GM20000 (cell line): ENCODE measurements around the gene RGS18.
"Not testable (repeated sequence)": the region's sequence is repeated elsewhere in the genome, so short reads cannot be mapped to it uniquely, and the experiment has no call there.

Experiments
- DNase-seq: peaks from one replicate; pipeline ENCODE4 v3.0.0; 2012; ENCODE audit warnings: low spot score
- TF ChIP-seq, protein P1 (sequence below): IDR thresholded peaks from 2 replicates; pipeline ENCODE4 v1.5.1; 2012; ENCODE audit warnings: mild to moderate bottlenecking, control low read depth; ENCODE audit errors: extremely low read depth, missing control alignments

The RGS18 gene

DNA sequence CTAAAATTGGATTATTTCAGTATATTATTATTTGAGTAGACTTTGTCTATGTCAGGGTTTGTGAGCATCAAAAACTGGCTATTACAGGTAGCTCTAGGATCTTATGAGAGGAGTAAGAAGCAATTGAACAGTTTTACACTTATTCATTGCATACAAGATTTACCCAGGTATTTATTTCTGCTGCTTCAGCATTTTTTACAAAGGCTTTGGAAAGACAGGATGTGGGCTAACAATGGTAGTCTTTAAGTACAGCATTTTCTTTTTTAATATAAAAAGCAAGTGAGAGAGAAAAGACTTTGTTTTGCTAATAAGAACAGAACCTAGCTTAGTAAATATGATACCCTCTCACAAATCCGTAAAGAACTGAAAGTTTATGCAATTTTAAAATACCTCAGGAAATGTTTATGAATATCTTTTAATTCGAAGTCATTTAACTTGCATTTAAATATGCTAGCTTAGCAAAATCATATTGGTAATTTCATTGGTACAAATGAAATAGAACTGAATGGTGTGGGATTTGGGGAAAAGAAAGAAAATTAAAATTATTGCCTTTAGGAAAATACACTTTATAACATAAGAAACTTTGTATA lies 32.1 kb upstream of the RGS18 start:
- DNase-seq = no peak
- TF ChIP-seq, protein P1, sequence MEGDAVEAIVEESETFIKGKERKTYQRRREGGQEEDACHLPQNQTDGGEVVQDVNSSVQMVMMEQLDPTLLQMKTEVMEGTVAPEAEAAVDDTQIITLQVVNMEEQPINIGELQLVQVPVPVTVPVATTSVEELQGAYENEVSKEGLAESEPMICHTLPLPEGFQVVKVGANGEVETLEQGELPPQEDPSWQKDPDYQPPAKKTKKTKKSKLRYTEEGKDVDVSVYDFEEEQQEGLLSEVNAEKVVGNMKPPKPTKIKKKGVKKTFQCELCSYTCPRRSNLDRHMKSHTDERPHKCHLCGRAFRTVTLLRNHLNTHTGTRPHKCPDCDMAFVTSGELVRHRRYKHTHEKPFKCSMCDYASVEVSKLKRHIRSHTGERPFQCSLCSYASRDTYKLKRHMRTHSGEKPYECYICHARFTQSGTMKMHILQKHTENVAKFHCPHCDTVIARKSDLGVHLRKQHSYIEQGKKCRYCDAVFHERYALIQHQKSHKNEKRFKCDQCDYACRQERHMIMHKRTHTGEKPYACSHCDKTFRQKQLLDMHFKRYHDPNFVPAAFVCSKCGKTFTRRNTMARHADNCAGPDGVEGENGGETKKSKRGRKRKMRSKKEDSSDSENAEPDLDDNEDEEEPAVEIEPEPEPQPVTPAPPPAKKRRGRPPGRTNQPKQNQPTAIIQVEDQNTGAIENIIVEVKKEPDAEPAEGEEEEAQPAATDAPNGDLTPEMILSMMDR = no peak

DNA sequence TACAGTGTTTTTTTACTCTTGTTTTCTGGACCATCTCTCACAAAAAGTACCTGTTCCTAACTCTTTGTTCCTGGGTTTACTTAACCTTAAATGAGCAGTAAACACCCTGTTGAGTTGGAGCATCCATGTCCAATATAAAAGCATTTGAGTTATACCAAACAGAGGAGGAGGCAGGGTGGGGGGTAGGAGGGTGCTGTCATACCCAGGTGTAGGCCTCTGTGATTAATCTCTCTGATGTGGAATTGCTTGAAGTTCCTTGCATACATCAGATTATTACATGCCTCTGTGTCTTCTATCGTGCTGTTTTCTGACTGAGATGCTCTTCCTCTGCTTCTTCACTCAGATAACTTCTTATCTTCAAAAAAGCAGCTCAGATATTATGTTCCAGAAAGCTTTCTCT lies 28.1 kb upstream of the RGS18 start:
- TF ChIP-seq, protein P1 = no peak
- no peak for DNase-seq

DNA sequence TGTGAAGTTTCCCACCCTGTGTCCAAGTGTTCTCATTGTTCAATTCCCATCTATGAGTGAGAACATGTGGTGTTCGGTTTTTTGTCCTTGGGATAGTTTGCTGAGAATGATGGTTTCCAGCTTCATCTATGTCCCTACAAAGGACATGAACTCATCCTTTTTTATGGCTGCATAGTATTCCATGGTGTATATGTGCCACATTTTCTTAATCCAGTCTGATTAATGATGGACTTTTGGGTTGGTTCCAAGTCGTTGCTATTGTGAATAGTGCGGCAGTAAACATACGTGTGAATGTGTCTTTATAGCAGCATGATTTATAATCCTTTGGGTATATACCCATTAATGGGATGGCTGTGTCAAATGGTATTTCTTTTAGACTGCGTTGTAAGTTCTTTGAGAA lies 27.4 kb upstream of the RGS18 start:
- not testable (repeated sequence) for DNase-seq

DNA sequence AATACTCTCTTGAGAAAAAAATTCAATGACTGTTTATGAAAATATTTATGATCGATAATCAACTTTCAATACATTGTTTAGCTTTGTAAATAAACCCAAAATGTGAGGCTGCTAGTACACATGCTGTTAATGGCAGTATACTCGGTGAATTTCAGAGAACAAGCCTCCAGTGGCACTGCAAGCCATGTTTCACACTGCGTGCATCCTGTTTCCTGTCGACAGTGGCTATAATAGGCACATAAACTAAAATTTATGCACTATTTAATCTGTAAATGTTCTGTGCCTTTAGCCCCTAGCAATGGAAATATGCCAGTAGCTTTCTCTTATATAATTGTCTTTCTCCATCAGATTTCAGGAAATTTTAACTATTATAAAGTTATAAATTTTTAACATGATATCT lies 26.3 kb upstream of the RGS18 start:
- no peak for DNase-seq
- TF ChIP-seq, protein P1 = no peak

DNA sequence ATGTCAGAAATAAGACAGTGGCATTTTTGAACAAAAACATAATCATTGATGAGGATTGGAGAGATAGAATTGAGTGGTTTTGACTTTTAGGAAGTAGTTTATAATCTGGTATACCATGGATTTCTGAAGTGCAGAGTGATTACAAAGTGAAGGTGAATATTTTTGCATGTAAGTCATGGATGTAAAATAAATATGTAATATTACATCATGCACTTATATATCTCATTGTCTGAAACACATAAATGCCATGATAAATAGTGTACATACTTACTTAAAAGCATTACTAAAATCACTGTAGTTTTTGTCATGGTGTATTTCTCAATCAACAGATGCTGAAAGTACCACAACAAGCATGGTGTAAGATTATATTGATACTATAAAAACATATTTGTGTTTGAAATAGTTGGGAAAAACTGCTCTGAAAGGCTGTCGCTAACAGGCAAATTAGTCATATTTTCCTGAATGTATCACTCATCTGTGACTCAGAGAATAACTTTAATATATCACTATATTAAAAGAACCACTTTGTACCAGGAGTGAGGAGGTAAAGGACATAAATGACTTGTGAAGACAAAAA lies 24.8 kb upstream of the RGS18 start:
- TF ChIP-seq, protein P1 = no peak
- no peak for DNase-seq

DNA sequence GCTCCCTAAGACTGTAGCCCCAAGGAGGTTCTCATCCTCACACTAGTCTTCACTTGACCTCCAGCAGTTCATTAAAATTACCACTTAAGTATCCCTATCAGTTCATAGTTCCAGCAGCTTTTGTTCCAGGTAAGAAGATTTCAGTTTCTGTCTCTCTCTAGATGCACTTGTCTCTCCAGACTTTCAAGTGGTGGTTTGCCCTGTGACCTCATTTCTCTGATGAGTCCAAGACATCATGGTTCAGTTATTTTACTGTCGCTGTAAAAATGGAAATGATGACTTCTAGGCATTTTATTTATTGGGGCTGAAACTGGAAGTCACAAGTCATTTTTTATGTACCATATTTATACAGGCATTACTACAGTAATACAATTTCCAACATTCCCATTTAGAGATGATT lies 17.9 kb upstream of the RGS18 start:
- TF ChIP-seq, protein P1 = no peak
- DNase-seq = no peak

DNA sequence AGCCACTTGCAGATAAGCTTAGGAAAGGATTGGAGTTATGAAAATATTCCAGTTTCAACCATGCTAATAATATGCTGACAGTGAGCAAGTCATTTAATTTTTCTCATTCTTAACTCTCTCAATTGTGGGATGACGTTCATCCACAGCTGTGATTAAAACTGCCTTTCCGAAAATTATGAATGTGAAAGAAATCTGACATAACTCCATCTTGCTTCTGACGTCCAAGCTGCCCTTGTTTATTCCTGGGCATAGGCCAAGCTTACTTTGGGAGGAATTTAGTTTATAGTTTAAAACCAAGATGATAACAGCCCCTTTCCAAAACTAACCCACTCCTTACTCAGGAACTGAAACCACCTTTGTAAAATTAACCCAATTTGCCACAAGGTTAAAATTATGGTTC lies 11.0 kb upstream of the RGS18 start:
- TF ChIP-seq, protein P1 = no peak
- no peak for DNase-seq

DNA sequence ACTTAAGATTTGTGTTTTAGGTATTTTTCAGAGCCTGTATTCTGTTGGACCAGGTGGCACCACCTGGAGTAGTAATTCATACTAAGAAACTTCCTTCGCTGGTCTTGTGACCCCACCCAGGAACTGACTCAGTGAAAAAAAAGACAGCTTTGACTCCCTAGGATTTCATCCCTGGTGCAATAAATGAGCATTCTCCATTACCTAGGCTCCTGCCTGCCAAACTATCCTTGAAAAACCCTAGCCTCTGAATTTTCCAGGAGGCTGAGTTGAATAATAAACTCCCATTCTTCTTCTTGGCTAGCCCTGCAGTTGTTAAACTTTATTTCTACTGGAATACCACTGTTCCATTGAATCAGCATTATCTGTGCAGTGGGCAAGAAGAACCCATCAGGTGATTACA lies 10.6 kb upstream of the RGS18 start:
- DNase-seq = no peak

More for the DNA sequence above, 10.6 kb upstream of the RGS18 start:
- TF ChIP-seq, protein P1 = no peak
